Glomerular visceral epithelial cell (primary cell): ENCODE results near the gene ME3.
"Not testable (repeated sequence)": the region's sequence is repeated elsewhere in the genome, so short reads cannot be mapped to it uniquely, and the experiment has no call there.

Experiments
- DNase-seq: peaks from one replicate; pipeline ENCODE4 v3.0.0-alpha.2; 2016; ENCODE audit errors: extremely low spot score

The ME3 gene

GRCh38 chr11:86433361-86434095, 238.9 kb downstream of the ME3 start:
- not testable (repeated sequence) for DNase-seq

DNA sequence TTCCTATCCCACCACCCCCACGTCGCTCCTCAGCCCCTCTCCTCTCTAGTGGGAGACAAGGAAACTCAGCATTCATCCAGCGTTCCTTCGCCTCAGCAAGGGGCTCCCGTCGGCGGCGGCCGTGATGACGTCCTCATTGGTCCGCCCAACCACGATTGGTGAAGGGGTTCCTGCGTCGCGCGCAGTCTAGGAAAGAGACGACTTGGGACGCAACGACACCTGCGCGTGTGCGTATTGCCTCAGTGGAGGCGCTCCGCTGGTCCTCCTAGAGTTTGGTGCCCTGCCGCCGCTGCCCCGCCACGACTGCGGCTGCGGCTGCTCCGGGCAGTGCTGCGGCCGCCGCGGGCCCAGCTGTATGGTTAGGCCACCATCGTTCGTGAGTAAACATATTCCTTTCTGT, 241.2 kb downstream of the ME3 start:
- DNase-seq = no peak

DNA sequence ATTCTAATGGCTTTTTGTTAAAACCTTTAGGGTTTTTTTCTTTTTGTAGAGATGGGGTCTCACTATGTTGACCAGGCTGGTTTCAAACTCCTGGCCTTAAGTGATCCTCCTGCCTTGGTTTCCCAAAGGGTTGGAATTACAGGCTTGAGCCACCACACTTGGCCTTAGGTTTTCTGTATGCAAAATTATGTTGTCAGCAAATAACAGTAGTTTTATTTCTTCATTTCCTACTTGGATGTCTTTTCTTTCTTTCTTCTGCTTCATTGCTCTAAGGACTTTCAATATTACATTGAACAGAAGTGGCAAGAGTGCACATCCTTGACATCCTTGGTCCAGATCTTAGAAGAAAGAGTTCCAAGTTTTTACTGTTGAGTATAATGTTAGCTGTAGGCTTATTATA, 245.0 kb downstream of the ME3 start:
- DNase-seq = no peak

GRCh38 chr11:86423488-86423887, 248.9 kb downstream of the ME3 start:
- DNase-seq = not testable (repeated sequence)

GRCh38 chr11:86422371-86422770, 250.0 kb downstream of the ME3 start:
- no peak for DNase-seq

DNA sequence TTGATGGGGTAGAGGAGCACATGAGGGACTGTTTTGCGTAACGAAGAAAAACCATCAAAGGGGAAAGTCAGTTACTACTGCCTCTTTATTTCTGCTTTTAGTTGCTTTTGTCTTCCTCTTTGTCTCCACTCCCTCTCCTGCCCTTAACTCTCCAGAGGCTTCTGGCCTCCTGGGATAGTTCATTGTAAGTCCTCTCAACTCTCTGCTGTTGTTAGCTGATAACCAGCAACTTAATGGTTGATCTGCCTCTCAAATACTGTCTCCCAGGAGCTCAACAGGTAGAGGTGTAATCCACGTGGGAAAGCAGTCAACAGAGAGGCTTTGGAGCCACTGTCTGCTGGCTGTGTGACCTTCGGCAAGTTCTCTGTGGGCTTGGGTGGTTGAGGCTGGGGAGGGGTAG, 250.5 kb downstream of the ME3 start:
- DNase-seq = no peak

DNA sequence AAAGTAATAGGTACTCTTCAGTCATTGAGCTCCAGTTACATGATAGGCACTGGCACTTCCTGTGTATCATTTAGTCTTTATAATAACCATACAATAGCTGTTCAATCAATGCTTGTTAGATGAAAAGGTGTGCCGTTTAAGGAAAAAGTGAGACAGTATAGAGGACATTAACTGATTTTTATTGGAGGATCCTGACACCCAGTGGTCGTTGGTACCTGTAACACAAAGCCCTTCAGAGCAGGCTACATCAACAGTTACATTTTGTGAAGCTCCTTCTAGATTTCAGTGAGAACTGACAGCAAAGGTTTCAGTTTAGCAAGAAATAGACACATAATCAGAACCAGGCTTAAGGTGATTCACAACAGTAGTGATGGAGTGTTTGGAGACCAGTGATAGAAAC, 253.5 kb downstream of the ME3 start:
- DNase-seq = peak; percentile 11

GRCh38 chr11:86418513-86418912, 253.9 kb downstream of the ME3 start:
- no peak for DNase-seq

- no peak for DNase-seq
Measured at GRCh38 chr11:86418106-86418505, 254.3 kb downstream of the ME3 start.

- not testable (repeated sequence) for DNase-seq
Measured at GRCh38 chr11:86416951-86417350, 255.5 kb downstream of the ME3 start.

DNA sequence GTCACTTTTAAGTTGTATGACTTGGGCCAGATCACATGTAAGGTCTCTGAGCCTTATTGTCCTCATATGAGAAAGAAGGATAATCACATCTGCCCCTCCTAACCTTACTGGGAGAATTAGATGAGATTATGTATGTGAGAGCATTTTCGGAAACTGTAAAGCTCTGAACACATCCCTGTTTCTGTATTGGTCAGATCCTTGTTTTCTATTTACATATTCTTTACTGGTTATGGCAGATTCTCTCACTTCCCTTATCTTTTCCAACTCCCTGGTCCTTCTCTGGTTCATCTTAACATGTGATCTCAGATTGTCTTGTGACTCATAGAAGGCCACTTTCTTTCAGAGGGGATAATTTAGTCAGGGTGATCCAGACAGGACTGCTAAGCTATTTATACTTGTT, 255.9 kb downstream of the ME3 start:
- DNase-seq = no peak

DNA sequence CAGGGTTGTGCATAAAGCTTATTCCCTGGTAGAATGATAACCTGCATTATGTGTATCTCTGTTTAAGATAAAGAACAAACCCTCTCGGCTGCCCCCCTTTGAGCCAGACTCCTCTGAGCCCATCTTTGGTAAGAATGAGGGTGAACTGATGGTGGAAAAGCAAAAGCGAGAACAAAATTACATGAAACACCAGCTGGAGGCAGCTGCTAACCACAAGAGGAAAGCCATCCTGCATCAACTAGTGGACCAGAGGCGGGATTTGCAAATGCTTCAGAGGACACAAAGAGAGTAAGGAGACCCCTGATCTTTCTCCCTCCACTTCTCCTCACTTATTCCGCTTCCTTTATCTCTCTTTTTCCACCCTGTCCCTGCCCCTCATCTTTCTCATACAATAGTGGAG, 257.4 kb downstream of the ME3 start:
- DNase-seq = no peak

GRCh38 chr11:86414032-86414431, 258.4 kb downstream of the ME3 start:
- no peak for DNase-seq

DNA sequence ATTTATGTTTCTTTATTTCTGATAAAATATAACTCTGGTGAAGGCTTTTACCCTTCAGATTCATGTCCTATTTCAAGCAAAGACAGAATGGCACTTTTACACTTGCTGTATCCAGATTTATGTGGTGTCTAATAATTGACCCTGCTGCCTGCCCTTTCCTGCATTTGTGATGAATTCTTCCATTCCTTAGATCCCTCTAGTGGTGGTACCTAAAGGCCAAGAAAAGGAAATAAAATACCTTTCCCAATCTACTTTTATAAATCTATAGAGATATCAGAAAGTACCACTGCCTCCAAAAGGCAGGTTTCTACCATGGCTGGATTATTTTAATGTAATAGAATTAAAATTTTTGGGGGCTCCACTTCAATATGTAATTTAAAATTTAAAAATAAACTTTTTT, 263.6 kb downstream of the ME3 start:
- no peak for DNase-seq

GRCh38 chr11:86403458-86403857, 269.0 kb downstream of the ME3 start:
- DNase-seq = no peak

GRCh38 chr11:86398106-86398505, 274.3 kb downstream of the ME3 start:
- no peak for DNase-seq

DNA sequence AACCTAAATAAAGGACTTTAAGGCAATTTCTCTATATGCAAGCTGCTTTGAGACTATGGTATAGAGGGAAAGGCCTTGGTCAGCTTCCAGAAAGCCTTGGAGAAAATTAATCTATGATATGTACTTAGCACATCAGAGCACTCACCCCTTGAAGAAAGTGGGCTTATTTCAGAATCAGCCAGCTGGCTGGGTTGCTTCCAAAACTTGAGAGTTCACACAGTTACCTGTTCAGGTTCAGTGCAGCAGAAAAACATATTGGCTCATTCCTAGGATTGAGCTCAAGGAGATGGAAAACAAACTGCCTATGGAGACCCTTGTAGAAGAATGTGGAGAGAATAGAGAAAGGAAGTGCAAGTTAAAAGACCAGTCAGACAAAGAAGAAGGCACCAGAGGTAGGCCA, 275.1 kb downstream of the ME3 start:
- DNase-seq = no peak

DNA sequence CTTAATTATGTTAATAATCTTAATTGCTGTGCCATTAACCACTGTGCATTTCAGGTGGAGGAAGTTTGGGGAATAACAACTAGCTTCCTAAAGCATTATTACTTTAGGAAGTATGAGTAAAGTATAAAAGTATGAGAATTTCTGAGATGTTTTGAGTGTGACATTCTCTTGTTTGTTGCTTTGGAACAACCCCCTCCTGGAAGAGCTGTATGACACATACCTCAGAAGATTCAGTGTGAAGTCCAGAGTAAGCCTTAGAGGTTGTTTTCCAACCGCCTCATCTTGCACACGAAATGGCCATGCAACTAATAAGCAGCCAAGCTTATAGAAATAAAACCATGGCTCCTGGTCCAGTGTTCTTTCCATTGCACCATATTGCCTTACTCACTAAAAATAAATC, 276.0 kb downstream of the ME3 start:
- DNase-seq = no peak

DNA sequence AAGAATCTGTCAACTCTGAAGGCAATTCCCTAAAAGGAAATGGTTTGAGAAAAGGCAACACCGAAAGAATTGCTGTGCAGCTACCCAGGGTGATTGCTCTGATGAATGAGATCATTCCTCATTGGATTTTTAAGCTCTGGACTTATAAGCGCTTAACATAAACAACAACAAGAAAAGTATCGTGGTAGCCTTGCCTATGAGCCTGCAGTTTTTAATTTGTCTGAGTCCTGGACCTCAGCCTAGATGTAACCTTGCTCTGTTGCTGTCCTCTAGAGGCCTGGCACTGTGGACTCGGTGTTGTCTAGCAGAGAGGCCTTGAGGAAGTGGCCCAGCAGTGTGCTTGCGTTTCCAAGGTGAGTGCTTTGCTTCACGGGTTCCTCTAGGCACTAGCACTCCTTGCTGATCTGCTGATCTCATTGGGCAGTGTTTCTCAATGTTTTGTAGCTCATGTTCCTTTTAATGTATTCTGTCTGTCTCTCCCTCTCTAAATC, 277.3 kb downstream of the ME3 start:
- no peak for DNase-seq
